Suppressor macrophage (primary cell): ENCODE measurements around the gene FMNL3.
A peak's percentile ranks its signal among the peaks of the same experiment; 100 is the strongest.

Experiments used
- DNase-seq, 4 experiments: peaks; one replicate each; pipeline ENCODE4 v3.0.0-alpha.2; 2020 to 2022

FMNL3 gene

DNA sequence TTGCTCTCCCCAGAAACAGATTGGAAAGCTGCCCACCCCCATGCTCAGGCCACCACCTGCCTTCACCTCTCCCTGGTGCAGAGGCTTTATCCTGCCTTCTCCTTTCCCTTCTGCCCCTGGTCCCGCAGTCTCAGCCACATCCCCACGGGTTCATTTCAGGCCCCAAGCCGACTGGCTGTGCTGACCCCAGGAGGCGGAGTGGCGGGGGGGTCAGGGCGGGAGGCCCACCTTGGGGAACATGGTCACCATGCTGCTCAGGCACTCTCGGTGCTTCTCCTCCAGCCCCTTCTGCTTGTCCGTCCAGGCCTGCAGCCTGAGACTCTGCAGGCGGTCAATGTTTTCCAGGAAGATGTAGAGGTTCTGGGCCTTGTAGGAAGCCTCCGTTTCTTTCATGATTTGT, 108.7 kb downstream of the FMNL3 start:
- DNase-seq = no peak

DNA sequence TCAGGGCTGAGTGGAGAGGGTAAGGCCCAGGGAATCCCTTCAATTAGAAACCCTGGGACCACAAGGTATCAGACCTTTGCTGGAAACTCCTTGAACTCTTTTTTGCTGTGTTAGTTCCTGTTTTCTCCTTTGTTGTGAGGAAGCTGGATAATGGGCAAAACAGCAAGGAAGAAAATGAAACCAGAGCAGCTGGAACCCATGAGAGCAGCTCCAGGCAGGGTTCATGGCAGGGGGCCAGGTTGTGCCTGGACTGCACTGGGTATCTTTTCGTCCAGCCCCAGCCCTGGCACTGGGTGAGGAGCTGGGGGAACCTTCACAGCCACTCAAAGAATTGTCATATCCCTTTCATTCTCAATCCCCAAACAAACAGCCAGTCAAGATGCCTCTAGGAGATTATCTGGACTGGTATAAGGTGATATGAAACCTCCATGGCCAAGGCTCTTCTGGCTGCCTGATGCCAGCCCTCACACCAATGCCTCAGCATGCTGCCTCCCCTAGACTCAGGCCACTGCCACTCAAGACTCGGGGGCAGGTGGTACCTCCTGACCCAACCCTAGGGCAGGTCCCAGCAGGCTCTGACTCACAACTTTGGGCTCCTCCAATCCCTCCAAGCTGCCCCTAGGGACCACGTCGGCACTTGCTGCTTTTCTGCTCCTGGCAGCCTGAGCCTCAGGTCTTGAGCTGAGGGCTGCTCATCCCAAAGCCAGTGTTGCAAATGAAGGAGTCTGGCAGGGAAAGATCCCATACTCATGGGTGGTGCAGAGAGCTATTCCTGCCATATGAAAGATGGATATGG, 118.3 kb downstream of the FMNL3 start:
- DNase-seq = peak in 3 of 4 experiments; percentile 30 to 46 (median 45)

DNA sequence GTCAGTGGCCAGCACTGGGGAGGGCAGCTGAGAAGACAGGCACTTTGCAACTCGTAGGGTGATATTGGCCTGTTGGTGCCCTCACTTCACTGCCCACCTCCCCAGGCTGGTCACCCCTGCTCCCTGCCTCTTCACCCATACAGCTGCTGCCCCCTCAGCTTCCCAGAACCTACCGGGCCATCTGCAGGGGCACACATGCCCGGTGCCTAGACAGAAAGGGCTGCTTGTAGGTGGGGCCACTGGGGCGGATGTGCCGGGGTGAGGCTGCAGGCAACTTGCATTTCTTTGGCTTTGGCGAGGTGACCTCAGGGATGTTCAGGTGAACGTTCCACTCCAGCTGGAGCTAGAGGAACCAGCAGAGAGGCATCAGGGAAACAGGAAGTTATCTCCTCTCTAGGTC, 118.9 kb downstream of the FMNL3 start:
- no peak for DNase-seq

DNA sequence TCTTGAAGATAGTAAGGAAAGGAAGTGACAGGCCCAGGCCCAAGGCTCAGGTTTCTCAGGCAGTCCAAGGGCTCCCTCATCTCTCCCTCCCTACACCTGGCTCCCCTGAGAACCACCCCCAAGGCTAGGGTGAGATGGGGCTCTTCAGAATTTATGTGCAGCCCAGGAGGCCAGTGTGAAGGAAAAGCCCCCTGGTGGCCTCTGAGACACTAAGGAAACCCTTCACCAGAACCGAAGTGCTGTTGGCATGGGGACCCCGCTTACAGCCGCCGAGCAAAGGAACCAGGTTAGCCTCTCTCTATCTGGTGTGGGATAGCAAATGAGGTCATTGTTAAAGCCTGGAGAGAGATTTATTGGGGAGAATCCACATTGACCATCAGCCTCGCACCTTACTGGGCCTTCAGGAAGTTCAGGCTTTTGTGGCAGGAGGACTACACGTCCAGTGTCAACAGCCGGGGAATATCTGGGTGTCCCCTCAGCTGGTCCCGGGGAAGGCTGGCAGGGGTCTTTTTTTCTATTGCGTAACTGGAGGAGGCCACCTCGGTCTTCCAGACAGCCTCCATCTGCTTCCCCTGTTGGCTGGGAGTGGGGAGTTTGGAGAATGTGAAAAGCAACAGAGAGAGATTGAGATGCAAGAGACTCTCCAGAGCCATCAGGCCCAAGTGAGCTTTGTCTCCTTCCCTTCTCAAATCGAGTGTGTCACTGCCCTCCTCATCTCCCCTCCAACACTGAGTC, 119.9 kb downstream of the FMNL3 start:
- no peak for DNase-seq
